WTC11 (cell line): ENCODE data around the gene AMOT.

Experiments
- ATF2 ChIP-seq: sonication (generic); formaldehyde crosslinking; IDR thresholded peaks from 2 replicates; pipeline ENCODE4 v1.8.1; 2022; ENCODE audit warnings: low read depth, missing genetic modification reagents, borderline replicate concordance
- CDX4 ChIP-seq: fragments of 250-450 bp; sonication (Bioruptor Pico); IDR thresholded peaks from 2 replicates; pipeline ENCODE4 v1.9.0; 2021; ENCODE audit warnings: moderate library complexity, mild to moderate bottlenecking, inconsistent platforms, borderline replicate concordance
- CTCF ChIP-seq: fragments of 200-600 bp; IDR thresholded peaks from 2 replicates; pipeline ENCODE4 v1.8.0; 2022; ENCODE audit warnings: antibody characterized with exemption
- E2F5 ChIP-seq: sonication (generic); formaldehyde crosslinking; IDR thresholded peaks from 2 replicates; pipeline ENCODE4 v1.8.1; 2022; ENCODE audit warnings: mild to moderate bottlenecking, moderate library complexity, missing genetic modification reagents
- FOXP1 ChIP-seq: sonication (generic); formaldehyde crosslinking; IDR thresholded peaks from 2 replicates; pipeline ENCODE4 v1.8.0; 2022; ENCODE audit warnings: missing genetic modification reagents, mild to moderate bottlenecking, moderate library complexity, borderline replicate concordance
- FOXP4 ChIP-seq: sonication (generic); formaldehyde crosslinking; IDR thresholded peaks from 2 replicates; pipeline ENCODE4 v1.8.0; 2022; ENCODE audit warnings: mild to moderate bottlenecking, missing genetic modification reagents
- MAX ChIP-seq: sonication (generic); formaldehyde crosslinking; IDR thresholded peaks from 2 replicates; pipeline ENCODE4 v1.8.0; 2022; ENCODE audit warnings: mild to moderate bottlenecking, missing genetic modification reagents
- MYBL2 ChIP-seq: sonication (generic); formaldehyde crosslinking; IDR thresholded peaks from 2 replicates; pipeline ENCODE4 v1.8.1; 2023; ENCODE audit warnings: mild to moderate bottlenecking, moderate library complexity, missing genetic modification reagents
- NFATC4 ChIP-seq: fragments of 250-450 bp; sonication (Bioruptor Pico); IDR thresholded peaks from 2 replicates; pipeline ENCODE4 v1.9.0; 2021; ENCODE audit warnings: mild to moderate bottlenecking
- PREB ChIP-seq: sonication (generic); formaldehyde crosslinking; IDR thresholded peaks from 2 replicates; pipeline ENCODE4 v1.8.1; 2022; ENCODE audit warnings: mild to moderate bottlenecking, missing genetic modification reagents, moderate library complexity, borderline replicate concordance
- SP1 ChIP-seq: sonication (generic); formaldehyde crosslinking; conservative IDR thresholded peaks from 2 replicates; pipeline ENCODE4 v1.8.1; 2022; ENCODE audit warnings: missing genetic modification reagents
- ZSCAN18 ChIP-seq: fragments of 250-450 bp; sonication (Bioruptor Pico); IDR thresholded peaks from 2 replicates; pipeline ENCODE4 v2.1.2; 2022; ENCODE audit warnings: mild to moderate bottlenecking, moderate library complexity

GRCh38 chrX:112846782-112847181, 6.2 kb upstream of the AMOT start:
- TF ChIP-seq CTCF (no peak), SP1 (CRISPR knock-in tag) (no peak), PREB (CRISPR knock-in tag) (no peak), FOXP4 (CRISPR knock-in tag) (no peak), MAX (no peak), FOXP1 (CRISPR knock-in tag) (no peak), E2F5 (CRISPR knock-in tag) (no peak), CDX4 (CRISPR knock-in tag) (no peak), ATF2 (CRISPR knock-in tag) (no peak), MYBL2 (CRISPR knock-in tag) (no peak), ZSCAN18 (no peak), NFATC4 (CRISPR knock-in tag) (no peak)
